ENCODE results near the gene TDRD12.
"Not testable (repeated sequence)": the region's sequence is repeated elsewhere in the genome, so short reads cannot be mapped to it uniquely, and the experiment has no call there.

Gene TDRD12

GRCh38 chr19:32842061-32842460 is 122.5 kb downstream of the TDRD12 start:
- no peak for DNase-seq

GRCh38 chr19:32843716-32844245 is 124.2 kb downstream of the TDRD12 start:
- DNase-seq: no peak

- DNase-seq: not testable (repeated sequence)
These were observed 128.5 kb downstream of the TDRD12 start for GRCh38 chr19:32848035-32848434.

GRCh38 chr19:32852216-32852615 is 132.6 kb downstream of the TDRD12 start:
- no peak for DNase-seq

- not testable (repeated sequence) for DNase-seq
These were observed 137.3 kb downstream of the TDRD12 start for GRCh38 chr19:32856818-32857217.

- no peak for DNase-seq
These were observed 138.0 kb downstream of the TDRD12 start for GRCh38 chr19:32857584-32857983.

- no peak for DNase-seq
These were observed 138.6 kb downstream of the TDRD12 start for GRCh38 chr19:32858155-32858554.

- DNase-seq: no peak
These were observed 139.0 kb downstream of the TDRD12 start for GRCh38 chr19:32858559-32858958.

GRCh38 chr19:32859591-32859990 is 140.0 kb downstream of the TDRD12 start:
- no peak for DNase-seq

- no peak for DNase-seq
These were observed 142.0 kb downstream of the TDRD12 start for GRCh38 chr19:32861596-32861995.

- no peak for DNase-seq
These were observed 142.6 kb downstream of the TDRD12 start for GRCh38 chr19:32862173-32862572.

GRCh38 chr19:32862741-32863140 is 143.2 kb downstream of the TDRD12 start:
- DNase-seq: no peak

GRCh38 chr19:32863301-32863700 is 143.7 kb downstream of the TDRD12 start:
- DNase-seq: no peak

- no peak for DNase-seq
These were observed 144.3 kb downstream of the TDRD12 start for GRCh38 chr19:32863841-32864240.

GRCh38 chr19:32864318-32865007 is 144.9 kb downstream of the TDRD12 start:
- DNase-seq: no peak

- DNase-seq: no peak
These were observed 145.8 kb downstream of the TDRD12 start for GRCh38 chr19:32865326-32865725.

- DNase-seq: no peak
These were observed 146.5 kb downstream of the TDRD12 start for GRCh38 chr19:32866061-32866460.

- no peak for DNase-seq
These were observed 147.1 kb downstream of the TDRD12 start for GRCh38 chr19:32866564-32867265.

GRCh38 chr19:32867436-32867835 is 147.9 kb downstream of the TDRD12 start:
- DNase-seq: not testable (repeated sequence)

GRCh38 chr19:32868206-32868950 is 148.8 kb downstream of the TDRD12 start:
- no peak for DNase-seq

- DNase-seq: no peak
These were observed 149.9 kb downstream of the TDRD12 start, which contains the start of gene SLC7A9 for GRCh38 chr19:32869369-32869965. Gene SLC7A9 (minus strand): TSS chr19:32869767. CDS start chr19:32868534, 1,233 bp downstream.

GRCh38 chr19:32869966-32870573 is 150.5 kb downstream of the TDRD12 start:
- no peak for DNase-seq

Data from T-helper 9 cell (primary cell).